ENCODE measurements around the gene STUB1. TPM values are rescaled to one million over a fixed set of nuclear protein-coding genes. Genes with fewer than 3 reads are reported as not detected.

STUB1 gene
- total and polyA plus RNA-seq, 8 donors, result 40.1 to 130 (median 56.2) TPM

- H3K36me3 ChIP-seq, result peaks cover 0 to 14% (median 13%) of the 10 kb centered on the region in 3 donors
- FAIRE-seq (no peak), ATAC-seq (no peak), DNase-seq (no peak)
- intact Hi-C loops (cut with DNase I), result no loop called here
- peaks cover 9 to 29% (median 24%) of the 10 kb centered on the region in 3 donors for H3K4me1 ChIP-seq
- TF ChIP-seq CTCF (IDR thresholded peaks at IDR 0.05), result no peak
- H3K9me3 ChIP-seq, result no peaks in the 10 kb centered on the region
- H3K4me3 ChIP-seq, result peak overlapping the region; percentile 51 to 93 (median 74)
- WGBS, 2 donors, result 0 to 1% methylated on average over 26 to 38 of the region's 38 CpGs
- H3K27ac ChIP-seq, result peak overlapping the region; percentile 74 to 87 (median 82)
- H3K27me3 ChIP-seq, result no peaks in the 10 kb centered on the region
These were observed 375 bp downstream of the STUB1 start for GRCh38 chr16:680625-680945.

DNA sequence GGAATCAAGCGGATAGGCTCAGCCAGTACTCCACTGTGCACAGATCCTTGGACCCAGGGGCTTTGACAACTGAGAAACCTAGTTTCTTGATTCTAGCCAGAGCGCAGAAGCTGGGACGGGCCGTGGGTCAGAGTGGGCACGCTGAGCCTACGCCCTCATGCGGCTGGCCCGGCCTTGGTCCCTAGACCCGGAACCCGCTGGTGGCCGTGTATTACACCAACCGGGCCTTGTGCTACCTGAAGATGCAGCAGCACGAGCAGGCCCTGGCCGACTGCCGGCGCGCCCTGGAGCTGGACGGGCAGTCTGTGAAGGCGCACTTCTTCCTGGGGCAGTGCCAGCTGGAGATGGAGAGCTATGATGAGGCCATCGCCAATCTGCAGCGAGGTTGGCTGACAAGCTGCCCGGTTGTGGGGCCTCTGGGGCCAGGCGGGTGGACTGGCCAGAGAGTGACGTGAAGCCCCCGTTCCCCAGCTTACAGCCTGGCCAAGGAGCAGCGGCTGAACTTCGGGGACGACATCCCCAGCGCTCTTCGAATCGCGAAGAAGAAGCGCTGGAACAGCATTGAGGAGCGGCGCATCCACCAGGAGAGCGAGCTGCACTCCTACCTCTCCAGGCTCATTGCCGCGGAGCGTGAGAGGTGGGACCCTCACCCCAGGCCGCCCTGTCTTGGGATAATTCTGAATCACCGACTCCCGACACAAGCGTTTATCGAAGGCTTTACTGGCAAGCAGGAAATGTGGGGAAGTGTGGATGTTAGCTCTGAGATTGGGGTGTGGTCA is 946 bp downstream of the STUB1 start:
- FAIRE-seq (no peak), DNase-seq (peak in 3 of 6 donors; percentile 71 to 86 (median 85)), ATAC-seq (no peak)
- WGBS, 2 donors, result 40 to 43% methylated on average over 44 of the region's 44 CpGs
- peaks cover 0 to 14% (median 13%) of the 10 kb centered on the region in 3 donors for H3K36me3 ChIP-seq
- peak overlapping the region; percentile 74 to 87 (median 82) for H3K27ac ChIP-seq
- H3K27me3 ChIP-seq, result no peaks in the 10 kb centered on the region
- H3K4me3 ChIP-seq, result peak overlapping the region; percentile 51 to 93 (median 74)
- H3K9me3 ChIP-seq, result no peaks in the 10 kb centered on the region
- peaks cover 9 to 29% (median 24%) of the 10 kb centered on the region in 3 donors for H3K4me1 ChIP-seq
- intact Hi-C loops (cut with DNase I), result no loop called here
- no peak for TF ChIP-seq CTCF (IDR thresholded peaks at IDR 0.05)

DNA sequence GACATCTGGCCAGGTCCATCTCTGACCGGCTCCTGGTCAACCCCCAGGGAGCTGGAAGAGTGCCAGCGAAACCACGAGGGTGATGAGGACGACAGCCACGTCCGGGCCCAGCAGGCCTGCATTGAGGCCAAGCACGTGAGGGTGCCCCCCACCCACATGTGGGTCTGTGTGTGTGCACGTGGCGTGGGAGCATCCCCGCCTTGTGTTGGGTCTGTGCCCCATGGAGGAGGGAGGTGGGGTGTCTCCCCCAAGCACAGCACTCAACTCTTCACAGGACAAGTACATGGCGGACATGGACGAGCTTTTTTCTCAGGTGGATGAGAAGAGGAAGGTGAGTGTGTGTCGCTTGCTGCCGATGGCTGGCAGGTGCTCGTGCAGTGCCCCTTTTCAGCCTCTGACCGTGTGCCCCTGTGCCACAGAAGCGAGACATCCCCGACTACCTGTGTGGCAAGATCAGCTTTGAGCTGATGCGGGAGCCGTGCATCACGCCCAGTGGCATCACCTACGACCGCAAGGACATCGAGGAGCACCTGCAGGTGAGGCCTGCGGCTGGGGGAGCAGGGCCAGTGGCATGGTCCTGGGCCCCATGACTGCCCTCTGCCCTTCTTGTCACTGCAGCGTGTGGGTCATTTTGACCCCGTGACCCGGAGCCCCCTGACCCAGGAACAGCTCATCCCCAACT is 1.7 kb downstream of the STUB1 start:
- no peaks in the 10 kb centered on the region for H3K27me3 ChIP-seq
- FAIRE-seq (no peak), ATAC-seq (no peak), DNase-seq (peak in 3 of 6 donors; percentile 61 to 87 (median 79))
- no peak overlapping the region for H3K27ac ChIP-seq
- 71 to 79% methylated on average over 28 of the region's 28 CpGs for WGBS, 2 donors
- H3K4me3 ChIP-seq, result peak overlapping the region in 2 of 4 donors; percentile 74 to 75
- no peak for TF ChIP-seq CTCF (IDR thresholded peaks at IDR 0.05)
- intact Hi-C loops (cut with DNase I), result no loop called here
- H3K9me3 ChIP-seq, result no peaks in the 10 kb centered on the region
- peaks cover 9 to 29% (median 24%) of the 10 kb centered on the region in 3 donors for H3K4me1 ChIP-seq
- peaks cover 0 to 14% (median 13%) of the 10 kb centered on the region in 3 donors for H3K36me3 ChIP-seq

DNA sequence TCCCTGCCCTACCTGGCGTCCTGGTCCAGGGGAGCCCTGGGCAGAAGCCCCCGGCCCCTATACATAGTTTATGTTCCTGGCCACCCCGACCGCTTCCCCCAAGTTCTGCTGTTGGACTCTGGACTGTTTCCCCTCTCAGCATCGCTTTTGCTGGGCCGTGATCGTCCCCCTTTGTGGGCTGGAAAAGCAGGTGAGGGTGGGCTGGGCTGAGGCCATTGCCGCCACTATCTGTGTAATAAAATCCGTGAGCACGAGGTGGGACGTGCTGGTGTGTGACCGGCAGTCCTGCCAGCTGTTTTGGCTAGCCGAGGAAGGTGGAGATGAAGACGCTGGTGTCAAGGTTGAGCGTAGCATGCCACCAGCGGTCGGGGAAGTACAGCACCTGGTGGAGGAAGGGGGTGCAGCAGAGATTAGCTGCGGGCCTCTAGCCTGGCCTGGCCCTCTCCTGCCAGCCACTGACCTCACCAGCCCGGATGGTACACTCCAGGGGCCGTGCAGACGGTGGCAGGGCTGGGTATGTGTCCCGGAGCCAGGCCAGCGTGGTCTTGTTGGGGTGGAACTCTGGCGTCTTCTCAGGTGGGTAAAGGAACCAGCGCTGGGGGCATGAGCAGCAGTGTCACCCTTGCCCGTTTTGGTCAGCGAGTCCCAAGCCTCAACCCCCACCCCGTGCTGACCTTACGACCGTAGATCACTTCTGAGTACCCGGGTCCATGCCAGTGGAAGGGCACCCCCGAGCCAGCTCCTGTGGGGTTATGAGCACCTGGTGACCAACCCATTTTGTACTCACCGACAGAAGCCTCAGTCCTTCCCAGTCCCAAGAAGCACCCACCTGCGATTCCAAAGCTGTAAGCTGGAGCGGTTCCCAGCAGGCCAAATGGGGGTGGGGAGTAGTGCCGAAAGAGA is 2.5 kb downstream of the STUB1 start:
- ATAC-seq (no peak), FAIRE-seq (no peak), DNase-seq (peak in 2 of 6 donors; percentile 52 to 82)
- Histone ChIP-seq H3K9me3 (no peaks in the 10 kb centered on the region), H3K4me3 (peak overlapping the region in 2 of 4 donors; percentile 64 to 80), H3K27me3 (no peaks in the 10 kb centered on the region), H3K4me1 (peaks cover 9 to 29% (median 24%) of the 10 kb centered on the region in 3 donors), H3K36me3 (peaks cover 0 to 14% (median 13%) of the 10 kb centered on the region in 3 donors), H3K27ac (no peak overlapping the region)
- intact Hi-C loops (cut with DNase I), result no loop called here
- no peak for TF ChIP-seq CTCF (IDR thresholded peaks at IDR 0.05)
- 59 to 61% methylated on average over 36 of the region's 36 CpGs for WGBS, 2 donors
